Progenitor cell of endocrine pancreas (in vitro differentiated cells): ENCODE measurements around the gene MYF6. TPM values are rescaled to one million over a fixed set of nuclear protein-coding genes. Genes with fewer than 3 reads are reported as not detected.

Source experiments
- DNase-seq: peaks from one replicate; pipeline ENCODE4 v3.0.0; 2021; ENCODE audit warnings: low spot score; ENCODE audit not compliant: unreplicated experiment
- H3K27ac Mint-ChIP-seq: 2 replicates; pipeline ENCODE4 v1.8.0; 2021; ENCODE audit warnings: mild to moderate bottlenecking, moderate library complexity, mixed read lengths
- H3K27me3 Mint-ChIP-seq: 2 replicates; pipeline ENCODE4 v1.8.0; 2021; ENCODE audit warnings: mixed read lengths
- H3K36me3 Mint-ChIP-seq: 2 replicates; pipeline ENCODE4 v1.8.0; 2022; ENCODE audit warnings: mixed read lengths; ENCODE audit not compliant: insufficient read depth
- H3K4me1 Mint-ChIP-seq: 2 replicates; pipeline ENCODE4 v1.8.0; 2021; ENCODE audit warnings: low read depth, mixed read lengths
- H3K4me3 Mint-ChIP-seq: 2 replicates; pipeline ENCODE4 v1.8.0; 2021; ENCODE audit warnings: low read depth, mild to moderate bottlenecking, moderate library complexity, mixed read lengths
- H3K9me3 Mint-ChIP-seq: 2 replicates; pipeline ENCODE4 v1.8.0; 2021; ENCODE audit warnings: low read depth, mixed read lengths
- total RNA-seq: library from RNA; stranded (reverse); gene quantifications from 2 replicates; pipeline ENCODE4 v1.2.1, GENCODE V29; 2021
- TF ChIP-seq, protein P1 (sequence below): fragments of 200-600 bp; sonication (generic); IDR thresholded peaks from one replicate; pipeline ENCODE4 v1.5.0; 2021; ENCODE audit warnings: antibody characterized with exemption, mild to moderate bottlenecking; ENCODE audit not compliant: unreplicated experiment

The MYF6 gene
- total RNA-seq, 1 donor from 2014 or later = not detected

DNA sequence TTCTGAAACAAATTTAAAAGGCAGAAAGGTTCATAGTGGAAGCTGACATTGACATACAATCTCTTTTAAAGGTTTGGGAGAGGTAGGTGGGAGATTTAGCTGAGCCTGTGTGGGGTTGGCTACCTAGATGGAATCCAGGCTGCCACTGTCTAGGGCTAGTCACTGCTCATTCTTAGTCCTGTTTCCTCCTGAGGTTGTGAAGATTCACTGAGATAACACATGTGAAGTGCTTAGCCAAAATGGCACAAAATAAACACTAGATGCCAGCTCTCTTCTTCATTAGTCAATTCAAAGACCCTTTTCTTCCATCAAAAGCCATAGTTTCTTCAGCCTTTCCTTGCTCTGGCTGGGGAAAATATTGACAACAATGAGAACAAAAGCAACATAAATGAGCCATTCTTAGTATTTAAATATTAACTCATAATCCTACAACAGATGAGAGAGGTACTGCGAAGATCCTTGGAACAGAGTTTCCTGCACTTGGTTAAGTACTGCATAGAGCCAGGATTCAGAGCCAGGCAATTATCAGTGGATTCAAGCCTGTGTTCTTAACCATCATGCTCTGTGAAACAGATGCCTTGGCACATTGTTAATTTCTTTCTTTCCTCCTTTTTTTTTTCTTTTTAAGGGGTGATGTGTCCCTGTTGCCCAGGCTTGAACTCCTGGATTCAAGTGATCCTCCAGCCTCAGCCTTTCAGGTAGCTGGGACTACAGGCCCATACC, 3.5 kb downstream of the MYF6 start:
- Mint-ChIP-seq H3K27ac (no peak overlapping the region), H3K4me1 (peaks cover 15% of the 10 kb centered on the region), H3K36me3 (no peaks in the 10 kb centered on the region), H3K4me3 (no peak overlapping the region), H3K27me3 (peaks cover 89% of the 10 kb centered on the region), H3K9me3 (no peaks in the 10 kb centered on the region)
- DNase-seq = no peak
- TF ChIP-seq, protein P1, sequence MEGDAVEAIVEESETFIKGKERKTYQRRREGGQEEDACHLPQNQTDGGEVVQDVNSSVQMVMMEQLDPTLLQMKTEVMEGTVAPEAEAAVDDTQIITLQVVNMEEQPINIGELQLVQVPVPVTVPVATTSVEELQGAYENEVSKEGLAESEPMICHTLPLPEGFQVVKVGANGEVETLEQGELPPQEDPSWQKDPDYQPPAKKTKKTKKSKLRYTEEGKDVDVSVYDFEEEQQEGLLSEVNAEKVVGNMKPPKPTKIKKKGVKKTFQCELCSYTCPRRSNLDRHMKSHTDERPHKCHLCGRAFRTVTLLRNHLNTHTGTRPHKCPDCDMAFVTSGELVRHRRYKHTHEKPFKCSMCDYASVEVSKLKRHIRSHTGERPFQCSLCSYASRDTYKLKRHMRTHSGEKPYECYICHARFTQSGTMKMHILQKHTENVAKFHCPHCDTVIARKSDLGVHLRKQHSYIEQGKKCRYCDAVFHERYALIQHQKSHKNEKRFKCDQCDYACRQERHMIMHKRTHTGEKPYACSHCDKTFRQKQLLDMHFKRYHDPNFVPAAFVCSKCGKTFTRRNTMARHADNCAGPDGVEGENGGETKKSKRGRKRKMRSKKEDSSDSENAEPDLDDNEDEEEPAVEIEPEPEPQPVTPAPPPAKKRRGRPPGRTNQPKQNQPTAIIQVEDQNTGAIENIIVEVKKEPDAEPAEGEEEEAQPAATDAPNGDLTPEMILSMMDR = no peak

- H3K4me1 Mint-ChIP-seq = peaks cover 15% of the 10 kb centered on the region
- TF ChIP-seq, protein P1 = no peak
- no peak for DNase-seq
- H3K9me3 Mint-ChIP-seq = no peaks in the 10 kb centered on the region
- no peak overlapping the region for H3K4me3 Mint-ChIP-seq
- H3K27me3 Mint-ChIP-seq = peaks cover 87% of the 10 kb centered on the region
- no peaks in the 10 kb centered on the region for H3K36me3 Mint-ChIP-seq
- no peak overlapping the region for H3K27ac Mint-ChIP-seq
Measured at GRCh38 chr12:80711866-80712265, 4.4 kb downstream of the MYF6 start.

DNA sequence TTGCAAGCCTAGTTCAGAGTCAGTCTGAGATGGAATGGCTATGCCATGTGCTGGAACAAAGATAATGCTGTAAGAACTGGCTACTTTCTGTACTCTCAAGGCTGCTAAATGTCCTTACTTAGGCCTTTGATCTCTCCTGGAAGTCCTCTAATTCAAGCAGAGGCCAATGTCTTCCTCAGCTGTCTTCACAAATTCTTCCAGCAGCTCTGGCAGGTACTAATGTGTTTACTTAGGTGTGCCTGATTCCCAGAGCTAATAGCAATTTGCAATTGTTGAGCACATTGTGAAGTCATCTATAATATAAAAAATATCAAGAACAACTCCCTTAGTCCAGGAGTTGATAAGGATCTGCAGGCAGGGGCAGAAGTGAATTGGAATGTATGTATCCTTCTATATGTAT, 5.4 kb downstream of the MYF6 start:
- Mint-ChIP-seq H3K27ac (no peak overlapping the region), H3K36me3 (no peaks in the 10 kb centered on the region), H3K4me1 (peaks cover 13% of the 10 kb centered on the region), H3K9me3 (no peaks in the 10 kb centered on the region), H3K27me3 (peaks cover 81% of the 10 kb centered on the region), H3K4me3 (no peak overlapping the region)
- TF ChIP-seq, protein P1 = no peak
- no peak for DNase-seq

GRCh38 chr12:80713419-80713818, 6.0 kb downstream of the MYF6 start:
- Mint-ChIP-seq H3K9me3 (no peaks in the 10 kb centered on the region), H3K4me1 (peaks cover 12% of the 10 kb centered on the region), H3K36me3 (no peaks in the 10 kb centered on the region), H3K4me3 (peak overlapping the region; percentile 52), H3K27ac (no peak overlapping the region), H3K27me3 (peaks cover 81% of the 10 kb centered on the region)
- TF ChIP-seq, protein P1 = no peak
- no peak for DNase-seq

GRCh38 chr12:80714055-80714454, 6.6 kb downstream of the MYF6 start:
- peak overlapping the region; percentile 57 for H3K27ac Mint-ChIP-seq
- H3K27me3 Mint-ChIP-seq = peaks cover 81% of the 10 kb centered on the region
- DNase-seq = no peak
- no peaks in the 10 kb centered on the region for H3K36me3 Mint-ChIP-seq
- peaks cover 8% of the 10 kb centered on the region for H3K4me1 Mint-ChIP-seq
- H3K4me3 Mint-ChIP-seq = peak overlapping the region; percentile 52
- H3K9me3 Mint-ChIP-seq = no peaks in the 10 kb centered on the region
- TF ChIP-seq, protein P1 = no peak
